ENCODE measurements around the gene QSOX1. TPM values are rescaled to one million over a fixed set of nuclear protein-coding genes. Genes with fewer than 3 reads are reported as not detected.

The QSOX1 gene
- total RNA-seq, 4 donors from 2014 or later, result 19.6 to 45.2 (median 28.4) TPM

GRCh38 chr1:180185971-180186645 lies 31.4 kb downstream of the QSOX1 start:
- no peaks in the 10 kb centered on the region for H3K4me1 ChIP-seq
- peaks cover 4 to 5% of the 10 kb centered on the region in 2 donors for H3K36me3 ChIP-seq
- H3K4me3 ChIP-seq (replicated peaks in 1 of 3), result no peak overlapping the region
- DNase-seq, result no peak
- 92 to 95% methylated on average over 8 to 9 of the region's 9 CpGs for WGBS, 2 donors
- H3K27me3 ChIP-seq, result no peaks in the 10 kb centered on the region
- TF ChIP-seq POLR2A (IDR thresholded peaks at IDR 0.05) (no peak), CTCF (IDR thresholded peaks at IDR 0.05) (no peak)
- H3K9me3 ChIP-seq, result no peaks in the 10 kb centered on the region
- H3K27ac ChIP-seq, result no peak overlapping the region
- intact Hi-C loops (cut with DNase I), result no loop called here

GRCh38 chr1:180186831-180187230 lies 32.2 kb downstream of the QSOX1 start:
- Histone ChIP-seq H3K4me3 (replicated peaks in 1 of 3) (no peak overlapping the region), H3K27me3 (no peaks in the 10 kb centered on the region), H3K4me1 (no peaks in the 10 kb centered on the region), H3K9me3 (no peaks in the 10 kb centered on the region), H3K27ac (no peak overlapping the region), H3K36me3 (peaks cover 5 to 6% of the 10 kb centered on the region in 2 donors)
- TF ChIP-seq CTCF (IDR thresholded peaks at IDR 0.05) (no peak), POLR2A (IDR thresholded peaks at IDR 0.05) (no peak)
- DNase-seq, result no peak
- intact Hi-C loops (cut with DNase I), result no loop called here
- 65 to 66% methylated on average over 6 to 7 of the region's 8 CpGs for WGBS, 2 donors

GRCh38 chr1:180187626-180188025 lies 33.0 kb downstream of the QSOX1 start:
- H3K27ac ChIP-seq, result no peak overlapping the region
- no peak for DNase-seq
- H3K36me3 ChIP-seq, result peaks cover 5 to 6% of the 10 kb centered on the region in 2 donors
- H3K27me3 ChIP-seq, result no peaks in the 10 kb centered on the region
- H3K4me1 ChIP-seq, result no peaks in the 10 kb centered on the region
- H3K9me3 ChIP-seq, result no peaks in the 10 kb centered on the region
- H3K4me3 ChIP-seq (replicated peaks in 1 of 3), result no peak overlapping the region
- TF ChIP-seq CTCF (IDR thresholded peaks at IDR 0.05) (no peak), POLR2A (IDR thresholded peaks at IDR 0.05) (no peak)
- WGBS, 2 donors, result 88 to 91% methylated on average over 2 to 5 of the region's 5 CpGs
- intact Hi-C loops (cut with DNase I), result no loop called here

GRCh38 chr1:180188091-180188506 lies 33.4 kb downstream of the QSOX1 start:
- peak in 5 of 6 experiments; percentile 12 to 68 (median 61) for TF ChIP-seq CTCF (IDR thresholded peaks at IDR 0.05)
- no peak for TF ChIP-seq POLR2A (IDR thresholded peaks at IDR 0.05)
- no peaks in the 10 kb centered on the region for H3K27me3 ChIP-seq
- no peak overlapping the region for H3K27ac ChIP-seq
- 31 to 54% methylated on average over 3 to 5 of the region's 8 CpGs for WGBS, 2 donors
- intact Hi-C loops (cut with DNase I), result no loop called here
- DNase-seq, result peak; percentile 57 to 68
- peaks cover 5 to 6% of the 10 kb centered on the region in 2 donors for H3K36me3 ChIP-seq
- no peaks in the 10 kb centered on the region for H3K4me1 ChIP-seq
- H3K9me3 ChIP-seq, result no peaks in the 10 kb centered on the region
- H3K4me3 ChIP-seq (replicated peaks in 1 of 3), result no peak overlapping the region

GRCh38 chr1:180188684-180189175 lies 34.1 kb downstream of the QSOX1 start:
- no peak overlapping the region for H3K27ac ChIP-seq
- WGBS, 2 donors, result 82 to 91% methylated on average over 8 of the region's 8 CpGs
- peaks cover 5 to 6% of the 10 kb centered on the region in 2 donors for H3K36me3 ChIP-seq
- no peaks in the 10 kb centered on the region for H3K4me1 ChIP-seq
- TF ChIP-seq POLR2A (IDR thresholded peaks at IDR 0.05), result no peak
- TF ChIP-seq CTCF (IDR thresholded peaks at IDR 0.05), result no peak
- no peak overlapping the region for H3K4me3 ChIP-seq (replicated peaks in 1 of 3)
- no peaks in the 10 kb centered on the region for H3K9me3 ChIP-seq
- no peaks in the 10 kb centered on the region for H3K27me3 ChIP-seq
- intact Hi-C loops (cut with DNase I), result no loop called here
- no peak for DNase-seq

Measured in thyroid gland (tissue), 4 donors.